NCI-H2171 treated with DMSO at 0.1 percent for 48 hours (cell line): Measurements from ENCODE around the gene AOC3.

Experiments
- DNase-seq: peaks from one replicate; lab custom pipeline; 2025; lab: John Stamatoyannopoulos, UW

The AOC3 gene, protein sequence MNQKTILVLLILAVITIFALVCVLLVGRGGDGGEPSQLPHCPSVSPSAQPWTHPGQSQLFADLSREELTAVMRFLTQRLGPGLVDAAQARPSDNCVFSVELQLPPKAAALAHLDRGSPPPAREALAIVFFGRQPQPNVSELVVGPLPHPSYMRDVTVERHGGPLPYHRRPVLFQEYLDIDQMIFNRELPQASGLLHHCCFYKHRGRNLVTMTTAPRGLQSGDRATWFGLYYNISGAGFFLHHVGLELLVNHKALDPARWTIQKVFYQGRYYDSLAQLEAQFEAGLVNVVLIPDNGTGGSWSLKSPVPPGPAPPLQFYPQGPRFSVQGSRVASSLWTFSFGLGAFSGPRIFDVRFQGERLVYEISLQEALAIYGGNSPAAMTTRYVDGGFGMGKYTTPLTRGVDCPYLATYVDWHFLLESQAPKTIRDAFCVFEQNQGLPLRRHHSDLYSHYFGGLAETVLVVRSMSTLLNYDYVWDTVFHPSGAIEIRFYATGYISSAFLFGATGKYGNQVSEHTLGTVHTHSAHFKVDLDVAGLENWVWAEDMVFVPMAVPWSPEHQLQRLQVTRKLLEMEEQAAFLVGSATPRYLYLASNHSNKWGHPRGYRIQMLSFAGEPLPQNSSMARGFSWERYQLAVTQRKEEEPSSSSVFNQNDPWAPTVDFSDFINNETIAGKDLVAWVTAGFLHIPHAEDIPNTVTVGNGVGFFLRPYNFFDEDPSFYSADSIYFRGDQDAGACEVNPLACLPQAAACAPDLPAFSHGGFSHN

DNA sequence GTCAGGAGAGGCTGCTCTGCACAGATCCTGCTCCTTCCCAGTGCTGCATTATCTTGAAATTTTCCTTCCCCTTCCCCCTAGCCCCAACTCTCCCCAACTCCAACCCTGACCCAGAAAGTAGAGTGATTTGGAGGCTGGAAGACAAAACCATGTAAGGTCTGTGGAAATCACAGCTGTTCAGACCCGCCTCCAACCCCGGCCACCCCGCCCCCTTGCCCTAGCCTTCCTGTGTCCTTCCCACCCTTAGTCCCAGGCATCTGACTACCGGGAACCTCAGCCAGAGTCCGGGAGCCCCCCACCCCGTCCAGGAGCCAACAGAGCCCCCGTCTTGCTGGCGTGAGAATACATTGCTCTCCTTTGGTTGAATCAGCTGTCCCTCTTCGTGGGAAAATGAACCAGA is at the start of gene AOC3:
Gene AOC3 (plus strand): TSS at position 246 of the 400 bp plus-strand sequence. CDS start 145 bp downstream, at position 391.
- DNase-seq = no peak

DNA sequence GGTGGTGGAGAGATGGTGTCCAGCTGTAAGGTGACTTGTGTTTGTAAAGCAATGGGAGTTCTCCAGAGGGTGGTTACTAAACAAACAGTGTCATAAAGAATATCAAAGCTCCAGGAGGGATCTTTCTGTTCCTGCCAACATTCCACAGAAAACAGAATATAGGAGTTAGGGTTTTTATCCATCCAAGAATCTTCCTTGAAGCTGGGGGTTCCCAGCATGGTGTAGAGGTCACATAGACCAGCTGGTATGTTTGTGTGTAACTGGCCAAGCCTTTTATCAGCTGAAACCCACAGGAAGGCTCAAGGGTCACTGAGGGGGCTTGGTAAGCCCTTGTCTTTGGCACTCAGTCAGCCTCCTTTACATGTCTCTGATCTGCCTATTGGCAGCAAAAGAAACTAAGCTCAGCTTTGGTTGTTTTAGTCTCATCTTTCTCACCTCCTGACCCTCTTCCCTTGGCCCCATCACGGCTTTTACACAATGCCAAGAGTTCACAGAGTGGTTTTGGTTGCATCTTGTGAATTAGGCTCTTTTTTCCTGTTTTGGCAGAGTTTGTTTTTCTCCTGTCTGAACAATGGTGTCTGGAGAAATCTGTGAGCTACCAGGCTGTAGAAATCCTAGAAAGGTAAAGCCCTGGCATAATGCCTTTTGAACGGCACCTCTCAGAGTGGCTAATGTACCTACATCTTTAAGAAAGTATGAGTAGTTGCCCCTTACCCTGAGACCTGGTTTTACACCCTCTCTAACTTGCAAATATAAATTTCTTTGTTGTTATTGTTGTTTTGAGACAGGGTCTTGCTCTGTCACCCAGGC is 47.7 kb upstream of the AOC3 start:
- no peak for DNase-seq

DNA sequence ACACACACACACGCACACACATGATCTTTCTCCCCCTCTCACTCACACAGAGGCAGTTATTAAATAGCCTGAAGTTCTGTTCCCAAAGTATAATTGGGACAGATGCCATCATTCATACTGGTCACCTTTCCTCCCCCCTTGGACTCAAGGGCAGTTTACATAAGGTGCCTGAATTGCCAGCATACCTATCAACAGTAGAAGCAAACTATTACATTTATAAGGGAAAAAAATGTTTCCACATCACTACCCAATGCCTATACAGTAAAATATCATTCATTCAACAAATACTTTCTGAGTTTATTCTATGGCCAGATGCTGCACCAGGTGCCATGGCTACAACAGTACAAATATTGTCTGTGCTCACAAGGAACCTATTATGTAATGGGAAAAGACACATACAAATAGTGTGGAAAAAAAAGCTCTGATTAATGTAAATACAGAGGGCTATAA is 46.1 kb upstream of the AOC3 start:
- no peak for DNase-seq

DNA sequence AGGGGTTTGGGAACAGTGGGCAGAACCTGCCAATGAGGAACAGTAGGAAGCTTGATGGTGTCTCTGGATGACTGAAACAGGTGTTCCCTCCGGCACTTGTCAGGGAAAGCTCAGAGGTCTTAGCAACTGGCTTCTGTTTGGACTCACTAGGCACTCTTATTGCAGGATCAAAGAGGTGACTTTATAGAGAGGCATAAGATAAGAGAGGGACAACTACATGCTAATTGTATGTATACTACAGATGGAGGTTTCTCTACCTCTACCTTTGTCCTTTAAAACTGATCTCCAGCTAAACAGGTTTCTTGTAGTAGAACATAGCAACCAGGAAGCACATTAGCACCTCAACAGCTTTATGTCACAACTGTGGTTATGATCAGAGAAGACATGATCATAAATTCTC is 44.8 kb upstream of the AOC3 start:
- no peak for DNase-seq

DNA sequence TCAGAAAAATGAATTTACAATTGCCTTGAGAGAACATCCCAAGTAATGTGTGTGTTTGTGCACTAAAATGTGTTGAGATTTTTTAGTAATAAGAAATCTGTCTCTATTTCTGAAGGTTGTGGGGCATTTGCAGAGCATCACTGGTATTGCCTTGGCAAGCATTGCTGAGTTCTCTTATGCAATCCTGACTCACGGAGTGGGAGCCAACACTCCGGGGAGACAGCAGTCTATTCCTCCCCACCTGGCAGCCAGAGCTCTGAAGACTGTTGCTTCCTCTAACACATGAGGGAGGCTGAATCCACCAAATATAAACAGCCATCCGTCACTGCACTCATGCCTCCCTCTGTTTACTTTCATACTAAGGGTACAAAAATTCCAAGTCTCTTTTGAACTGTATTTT is 41.7 kb upstream of the AOC3 start:
- no peak for DNase-seq

DNA sequence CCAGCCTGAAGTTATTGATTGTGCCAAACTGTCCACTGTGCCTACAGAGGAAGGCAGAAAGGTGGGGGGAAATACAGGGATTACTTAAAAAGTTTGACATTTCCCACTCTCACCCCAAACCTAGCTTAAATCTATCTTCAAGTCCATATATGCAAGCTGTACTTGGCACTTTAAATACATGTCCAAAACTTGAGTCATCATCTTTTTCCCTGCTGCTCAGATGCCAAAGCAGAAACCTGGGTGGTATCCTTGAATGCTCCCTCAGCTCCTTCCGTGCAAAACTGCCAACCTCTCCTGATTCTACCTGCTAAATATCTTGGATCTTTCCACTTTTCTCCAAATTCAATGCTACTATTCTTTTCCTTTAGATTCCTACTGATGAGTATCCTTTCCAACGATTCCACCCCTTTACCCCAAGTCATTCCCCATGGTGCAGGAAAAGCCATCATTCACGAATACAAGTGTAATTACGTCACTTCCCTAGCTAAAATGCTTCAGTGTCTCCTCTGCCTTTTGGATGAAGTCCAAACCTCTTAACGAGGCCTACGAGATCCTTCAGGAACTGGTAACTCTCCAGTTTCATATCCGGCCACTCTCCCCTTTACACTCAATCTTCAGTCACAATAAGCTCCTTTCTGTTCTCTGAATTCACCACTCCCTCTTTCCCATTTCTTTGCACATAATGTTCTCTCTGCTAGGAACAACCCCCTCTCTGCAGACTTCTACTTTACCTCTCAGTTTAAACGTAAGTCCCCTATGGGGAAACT is 36.2 kb upstream of the AOC3 start:
- no peak for DNase-seq

DNA sequence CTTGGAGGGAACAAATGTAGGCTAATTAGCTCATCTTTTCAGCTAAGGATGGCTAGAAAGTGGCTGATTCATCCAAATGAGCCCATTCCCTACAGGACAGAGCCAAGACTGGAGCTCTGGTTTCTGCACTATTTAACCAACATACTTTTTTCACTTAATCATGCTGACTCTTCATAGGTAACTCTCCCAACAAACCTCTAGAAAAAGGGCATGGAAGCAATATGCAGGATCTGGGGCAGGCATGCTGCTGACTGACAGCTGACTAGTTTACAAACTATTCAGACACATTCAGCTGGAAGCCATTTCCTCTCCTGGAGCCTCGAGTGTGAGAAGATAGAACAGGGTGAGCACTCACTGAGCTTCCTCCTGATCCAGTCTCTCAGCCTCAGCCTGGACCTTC is 33.1 kb upstream of the AOC3 start:
- no peak for DNase-seq

DNA sequence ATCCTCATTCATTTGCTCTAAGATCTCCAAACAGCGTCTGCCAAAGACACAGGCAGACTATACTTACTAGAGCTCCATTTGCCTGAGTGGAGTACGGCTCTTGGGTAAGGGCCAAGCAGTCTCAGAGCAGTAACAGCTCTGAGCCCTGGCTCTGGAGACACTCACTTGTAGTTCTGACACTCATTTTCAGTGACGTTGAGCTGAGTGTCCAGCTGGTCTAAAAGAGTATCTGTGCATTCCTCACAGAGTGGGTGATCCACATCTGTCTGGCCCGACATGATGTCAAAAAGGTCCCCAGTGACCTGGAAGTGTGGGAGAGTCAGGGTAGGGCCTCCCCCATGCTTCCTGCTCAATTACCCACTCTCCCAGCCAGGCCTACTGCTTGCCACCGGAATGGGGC is 32.6 kb upstream of the AOC3 start:
- DNase-seq = no peak

DNA sequence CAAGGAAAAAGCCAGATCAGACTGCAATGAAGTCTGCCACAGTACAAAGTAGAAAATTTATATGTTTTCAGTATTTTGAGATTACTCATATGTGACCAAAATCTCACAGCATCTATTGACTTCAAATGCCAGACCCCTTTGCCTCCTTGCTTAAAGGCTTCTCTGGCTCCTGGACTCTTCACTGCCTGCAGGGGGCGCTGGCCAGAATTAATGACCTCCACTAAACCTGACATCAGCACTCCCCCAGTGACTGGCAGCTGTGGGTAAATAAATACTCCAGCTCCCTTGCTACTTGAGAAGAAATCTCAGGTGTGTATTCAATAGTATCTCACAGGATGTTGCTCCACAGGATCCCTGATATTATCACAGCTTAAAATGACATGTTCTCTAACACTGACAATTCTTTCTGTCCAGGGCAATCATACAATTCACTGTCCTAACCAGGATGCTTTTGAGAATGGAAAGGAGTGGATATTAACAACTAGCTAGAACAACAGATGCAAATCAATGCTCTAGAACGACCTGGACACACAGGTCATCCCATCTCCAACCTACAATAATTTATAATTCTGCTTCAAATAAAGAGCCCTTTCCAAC is 31.0 kb upstream of the AOC3 start:
- DNase-seq = peak; percentile 39

DNA sequence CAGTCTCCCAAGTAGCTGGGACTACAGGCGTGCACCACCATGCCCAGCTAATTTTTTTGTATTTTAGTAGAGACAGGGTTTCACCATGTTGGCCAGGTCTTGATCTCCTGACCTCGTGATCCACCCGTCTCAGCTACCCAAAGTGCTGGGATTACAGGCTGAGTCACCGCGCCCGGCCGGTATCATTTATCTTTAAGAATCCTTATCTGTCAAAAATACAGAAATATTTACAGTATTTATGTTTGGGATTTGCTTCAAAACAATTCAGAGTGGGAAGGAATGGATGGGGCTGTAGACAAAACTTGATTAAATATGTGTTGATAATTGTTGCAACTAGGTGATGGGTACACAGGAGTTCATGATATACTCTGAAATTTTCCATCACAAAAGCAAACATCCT is 29.8 kb upstream of the AOC3 start:
- no peak for DNase-seq

DNA sequence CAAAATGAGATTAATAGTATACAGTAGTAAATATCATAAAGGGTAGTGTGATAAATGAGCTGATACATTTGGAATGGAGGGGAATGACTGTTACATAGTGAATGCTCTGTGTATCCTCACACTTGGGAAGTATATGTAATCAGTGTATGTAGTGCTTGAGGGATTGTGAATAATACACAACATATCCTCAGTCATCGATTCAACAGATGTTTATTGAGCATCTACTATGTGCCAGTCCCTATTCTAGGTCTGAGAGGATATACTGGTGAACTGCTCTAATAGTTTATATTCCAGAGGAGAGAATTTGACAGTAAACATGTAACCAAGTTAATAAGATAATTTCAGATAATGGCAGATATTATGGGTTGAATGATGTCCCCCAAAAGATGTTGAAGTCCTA is 23.5 kb upstream of the AOC3 start:
- no peak for DNase-seq

DNA sequence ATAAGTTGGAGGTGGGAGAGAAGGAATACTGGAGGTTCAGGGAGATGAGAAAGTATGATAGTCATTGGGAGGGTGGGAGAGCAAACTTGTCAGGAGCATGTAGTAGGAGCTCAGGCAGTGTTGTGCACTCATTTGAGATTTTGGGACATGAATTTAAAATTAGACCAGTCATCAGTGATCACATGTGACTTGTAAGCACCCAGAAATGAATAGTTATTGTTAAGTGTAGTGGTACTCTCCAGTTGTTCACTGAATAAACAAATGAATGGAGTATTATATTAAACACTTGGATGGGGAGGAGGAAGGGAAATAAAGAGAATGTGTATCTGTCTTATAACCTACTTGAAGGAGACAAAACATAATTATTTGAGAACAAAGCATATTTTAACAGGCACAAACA is 20.0 kb upstream of the AOC3 start:
- no peak for DNase-seq

DNA sequence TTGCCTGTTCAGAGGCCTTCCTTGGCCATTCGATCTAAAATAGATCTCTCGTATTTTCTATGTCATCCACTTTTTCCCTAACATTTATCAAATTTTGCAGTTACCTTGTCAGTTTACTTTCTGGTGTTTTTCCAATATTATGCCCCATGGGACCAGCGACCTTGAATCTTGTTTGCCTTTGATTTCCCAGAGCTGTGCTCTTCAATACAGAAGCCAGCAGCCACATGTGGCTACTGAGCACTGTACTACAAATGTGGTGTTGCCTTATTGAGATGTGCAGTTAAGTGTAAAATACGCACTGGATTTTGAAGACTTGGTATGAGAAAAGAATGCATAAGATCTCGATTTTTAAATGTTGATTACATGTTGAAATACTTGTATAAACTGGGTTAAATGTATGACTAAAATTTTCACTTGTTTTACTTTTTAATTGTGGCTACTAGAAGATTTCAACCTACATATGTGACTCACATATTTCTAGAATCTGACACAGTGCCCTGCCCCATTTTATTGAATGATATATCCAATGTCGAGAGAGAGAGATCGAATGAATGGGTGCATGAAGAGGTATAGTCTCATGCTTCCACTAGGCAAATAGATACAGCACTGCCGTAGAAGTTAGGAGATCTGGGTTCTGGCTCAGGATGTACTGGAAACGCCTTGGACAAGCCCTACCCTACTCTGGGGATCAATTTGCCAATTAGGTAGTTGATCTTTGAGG is 18.6 kb upstream of the AOC3 start:
- DNase-seq = no peak

DNA sequence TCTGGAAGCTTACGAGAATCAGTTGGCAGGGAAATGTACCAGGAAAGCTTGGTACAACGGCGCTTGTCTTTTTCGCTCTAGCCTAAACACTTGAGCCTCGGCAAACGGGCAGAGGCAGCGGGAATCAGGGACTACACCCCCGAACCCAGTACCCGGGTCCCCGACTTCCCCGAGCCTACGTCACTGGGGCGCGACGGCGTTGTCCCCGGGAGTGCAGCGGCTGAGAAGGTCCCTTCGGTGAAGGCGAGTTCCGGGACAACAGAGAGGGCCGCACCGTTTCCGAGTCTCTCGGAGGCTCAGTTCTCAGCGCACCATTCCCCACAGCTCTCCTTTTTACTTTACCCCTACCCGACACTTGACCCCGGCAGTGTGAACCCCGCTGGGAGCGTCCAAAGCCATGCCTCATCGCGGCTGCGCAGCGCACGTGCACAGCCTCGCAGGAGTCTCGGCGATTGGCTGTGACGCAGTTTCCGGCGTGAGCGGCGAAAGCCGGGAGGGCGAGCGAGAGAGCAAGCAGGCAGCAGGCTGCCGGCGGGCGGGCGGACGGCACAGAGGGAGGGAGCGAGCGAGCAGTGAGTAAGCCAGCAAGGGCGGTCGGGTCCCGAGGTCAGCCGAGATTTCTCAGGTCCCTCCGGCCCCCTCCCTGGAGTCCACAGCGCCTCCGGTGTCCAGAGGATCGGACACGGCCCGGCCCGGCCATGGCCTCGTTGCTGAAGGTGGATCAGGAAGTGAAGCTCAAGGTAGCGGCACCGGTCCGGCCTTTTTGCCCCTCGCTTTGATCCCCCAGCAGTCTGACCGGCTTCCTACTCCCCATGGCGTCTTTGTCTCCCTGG is 17.8 kb upstream of the AOC3 start, which contains the start of gene PSME3:
Gene PSME3 (plus strand): TSS at position 464 of the 833 bp plus-strand sequence. CDS start 235 bp downstream, at position 699.
- peak; percentile 90 for DNase-seq

DNA sequence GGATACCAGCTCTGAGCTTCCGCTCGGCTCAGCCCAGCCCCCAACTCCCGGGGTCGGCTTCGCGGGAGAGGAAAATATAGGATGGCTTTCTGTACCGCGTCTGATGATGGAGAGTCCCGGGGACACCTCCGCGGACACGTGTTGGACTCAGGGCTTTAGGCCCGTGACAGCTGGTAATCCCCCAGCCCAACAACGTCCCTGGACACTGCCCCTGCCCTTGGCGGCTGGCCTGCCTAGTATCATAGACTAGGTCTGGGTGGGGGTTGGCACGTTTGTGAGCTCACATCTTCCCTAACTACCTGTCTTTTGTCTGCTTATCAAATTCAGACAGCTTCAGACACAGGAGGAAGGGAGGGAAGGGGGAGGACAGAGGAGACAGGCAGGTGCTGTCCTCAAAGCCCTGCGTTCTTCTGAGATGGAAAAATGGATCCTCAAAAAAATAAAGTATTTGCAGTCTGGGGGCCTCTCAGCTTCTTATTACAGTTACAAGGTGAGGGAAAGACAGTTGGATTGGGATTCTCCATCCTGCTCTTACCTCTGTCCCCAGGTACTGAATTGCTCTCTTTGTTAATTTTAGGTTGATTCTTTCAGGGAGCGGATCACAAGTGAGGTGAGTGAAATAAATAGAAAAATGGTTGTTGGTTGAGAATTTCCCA is 17.1 kb upstream of the AOC3 start:
- DNase-seq = no peak

DNA sequence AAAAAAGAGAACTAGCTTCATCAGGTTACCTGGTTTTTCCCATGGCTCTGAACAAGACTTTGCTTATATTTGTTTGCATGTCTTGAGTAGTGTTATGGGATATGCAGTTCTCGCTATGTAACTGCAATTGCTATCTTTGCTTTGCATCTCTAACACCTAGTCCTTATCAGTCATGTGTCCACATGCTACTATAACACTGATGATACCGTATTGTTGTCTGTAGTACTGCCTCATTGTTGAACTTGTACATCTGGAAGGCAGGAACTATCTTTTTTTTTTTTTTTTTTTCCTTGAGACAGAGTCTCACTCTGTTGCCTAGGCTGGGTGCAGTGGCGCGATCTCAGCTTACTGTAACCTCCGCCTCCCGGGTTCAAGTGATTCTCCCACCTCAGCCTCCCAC is 15.3 kb upstream of the AOC3 start:
- DNase-seq = no peak

DNA sequence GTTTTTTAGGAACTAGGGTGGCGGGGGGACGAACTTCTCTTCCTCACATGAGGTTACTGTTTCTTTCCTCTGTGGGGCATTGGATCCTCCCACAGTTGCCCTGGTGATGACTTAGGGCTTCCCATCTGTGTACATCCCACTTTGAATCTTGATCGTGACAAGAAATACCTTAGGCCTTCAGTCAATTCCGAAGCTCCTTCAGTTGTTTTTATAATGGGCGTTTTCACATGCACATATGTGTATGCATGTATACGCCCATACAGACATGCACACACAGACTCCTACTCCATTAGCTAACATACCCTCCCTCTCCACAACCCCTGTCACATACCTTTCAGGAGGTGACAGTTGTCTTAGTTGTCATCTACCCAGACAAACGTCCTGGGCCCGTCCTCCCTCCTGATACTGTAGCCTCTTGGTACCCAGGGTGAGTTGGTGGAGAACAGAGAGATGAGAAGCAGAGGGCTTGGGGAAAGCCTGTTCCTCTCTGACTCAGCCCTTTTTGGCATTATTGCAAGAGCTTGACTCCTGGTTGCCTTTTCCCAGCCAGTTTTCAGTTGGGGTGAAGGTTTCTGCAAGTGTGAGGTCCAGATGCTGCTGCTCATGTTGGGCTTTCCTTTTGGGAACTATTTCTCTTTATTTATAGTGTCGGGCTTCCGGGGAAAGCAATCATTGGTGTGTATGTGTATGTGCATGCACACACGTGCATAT is 8.9 kb upstream of the AOC3 start:
- DNase-seq = no peak

DNA sequence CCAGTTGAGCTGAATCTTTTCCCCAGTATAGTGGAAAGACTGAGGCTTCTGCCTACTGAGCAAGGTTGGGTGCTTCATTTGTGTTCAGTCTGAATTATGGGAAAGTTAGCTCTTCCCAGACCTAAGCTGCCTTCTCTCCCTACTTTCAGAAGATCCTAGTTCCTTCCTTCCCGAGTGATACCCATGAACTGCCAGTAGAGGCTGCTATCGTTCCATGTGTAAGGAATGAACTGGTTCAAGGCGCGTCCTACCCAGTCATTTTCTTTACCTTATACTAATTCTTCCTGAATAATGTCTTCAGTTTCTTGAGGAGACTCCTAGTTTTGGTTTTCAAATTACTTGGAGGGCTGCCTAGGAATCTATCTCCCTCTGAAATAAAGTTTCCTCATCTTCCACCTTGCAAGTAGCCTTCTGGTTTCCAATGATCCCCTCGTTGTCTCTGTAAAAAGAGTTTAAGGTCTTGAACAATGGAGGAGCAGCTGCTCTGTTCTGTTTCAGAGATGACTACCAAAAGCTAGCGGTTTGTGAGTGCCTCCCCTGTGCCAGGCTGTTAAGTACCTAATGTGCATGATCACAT is 7.6 kb upstream of the AOC3 start:
- DNase-seq = peak; percentile 70
